H1 (cell line): ENCODE results near the gene CCDC12.

Experiments
- CBX5 ChIP-seq: fragments of 300-800, 300-1000 bp; sonication (generic); IDR thresholded peaks from 2 replicates; pipeline ENCODE4 v1.7.1; 2016; ENCODE audit warnings: antibody characterized with exemption, low read length, low read depth
- CREB1 ChIP-seq: IDR thresholded peaks from 2 replicates; pipeline ENCODE4 v1.6.1; 2012; ENCODE audit warnings: inconsistent platforms
- CTCF ChIP-seq, 3 experiments: IDR thresholded peaks; 1 replicate in 2 of 3; 2 replicates in 1 of 3; pipeline versions ENCODE4 v1.5.1 to v1.6.1; 2011; ENCODE audit warnings: low read length in 3 of 3, mild to moderate bottlenecking in 3 of 3, inconsistent platforms in 2 of 3, low read depth in 1 of 3, moderate library complexity in 1 of 3; ENCODE audit not compliant: insufficient read depth in 1 of 3; ENCODE audit errors: control extremely low read depth in 1 of 3
- EZH2 ChIP-seq: fragments of 200-600 bp; sonication (generic); IDR thresholded peaks from 2 replicates; pipeline ENCODE4 v1.7.1; 2012; ENCODE audit warnings: low read depth, mild to moderate bottlenecking, moderate library complexity, low read length, inconsistent platforms; ENCODE audit not compliant: severe bottlenecking
- GABPA ChIP-seq: IDR thresholded peaks from 2 replicates; pipeline ENCODE4 v1.6.1; 2011; ENCODE audit warnings: mild to moderate bottlenecking, low read length, moderate library complexity, borderline replicate concordance; ENCODE audit not compliant: insufficient read depth
- GTF2F1 ChIP-seq: IDR thresholded peaks from 2 replicates; pipeline ENCODE4 v1.6.1; 2012; ENCODE audit warnings: low read depth, low read length, improper control_type of control experiment, borderline replicate concordance
- HDAC6 ChIP-seq: IDR thresholded peaks from one replicate; pipeline ENCODE4 v1.7.1; 2012; ENCODE audit warnings: low read depth, mild to moderate bottlenecking, inconsistent platforms, low read length, moderate library complexity
- RNF2 ChIP-seq: fragments of 200-900, 300-1000 bp; sonication (generic); IDR thresholded peaks from 2 replicates; pipeline ENCODE4 v1.7.1; 2016; ENCODE audit warnings: borderline replicate concordance, low read depth, mild to moderate bottlenecking, antibody characterized with exemption, low read length; ENCODE audit not compliant: poor library complexity, severe bottlenecking; ENCODE audit errors: missing control alignments
- USF2 ChIP-seq: IDR thresholded peaks from 2 replicates; pipeline ENCODE4 v1.6.1; 2011; ENCODE audit warnings: low read length, improper control_type of control experiment
- TF ChIP-seq, protein P1 (sequence below): IDR thresholded peaks from 2 replicates; pipeline ENCODE4 v1.6.1; 2011; ENCODE audit warnings: low read depth, mild to moderate bottlenecking, low read length; ENCODE audit not compliant: insufficient read depth

GRCh38 chr3:46947546-46947901, 29.0 kb downstream of the CCDC12 start:
- no peak for TF ChIP-seq GABPA
- TF ChIP-seq CTCF (IDR thresholded peaks at IDR 0.05; ENCODE audit: control extremely low read depth in 1 of 3, insufficient read depth in 1 of 3, low read depth in 1 of 3, low read length in 3 of 3): no peak
- no peak for TF ChIP-seq HDAC6
- TF ChIP-seq, protein P1, sequence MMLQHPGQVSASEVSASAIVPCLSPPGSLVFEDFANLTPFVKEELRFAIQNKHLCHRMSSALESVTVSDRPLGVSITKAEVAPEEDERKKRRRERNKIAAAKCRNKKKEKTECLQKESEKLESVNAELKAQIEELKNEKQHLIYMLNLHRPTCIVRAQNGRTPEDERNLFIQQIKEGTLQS: no peak
- no peak for TF ChIP-seq USF2
- TF ChIP-seq RNF2: no peak
- TF ChIP-seq CREB1: no peak
- no peak for TF ChIP-seq EZH2
- TF ChIP-seq CBX5: no peak
- TF ChIP-seq GTF2F1: no peak
